ENCODE results near the gene NF1.
A peak's percentile ranks its signal among the peaks of the same experiment; 100 is the strongest.
"Not testable (repeated sequence)": the region's sequence is repeated elsewhere in the genome, so short reads cannot be mapped to it uniquely, and the experiment has no call there.

The NF1 gene

DNA sequence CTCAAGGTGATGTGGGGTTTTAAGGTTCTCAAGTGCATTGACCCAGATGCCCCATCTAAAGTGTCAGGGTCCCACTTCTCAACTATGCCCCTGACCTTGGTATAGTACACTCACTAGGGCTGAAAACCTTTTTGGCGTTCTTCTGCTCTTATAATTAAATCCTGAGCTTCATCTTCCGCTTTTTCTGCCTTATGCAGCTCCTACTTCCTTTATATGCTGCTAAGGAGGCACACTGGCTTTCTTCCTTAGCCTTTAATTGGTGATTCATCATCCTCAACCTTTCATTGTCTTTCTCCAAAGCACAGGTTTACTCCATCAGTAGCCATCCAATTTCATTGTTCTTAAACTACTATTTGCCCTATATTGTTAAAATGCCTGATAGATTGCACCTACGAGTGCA is 5.3 kb upstream of the NF1 start:
- DNase-seq (ENCODE audit: low spot score), result no peak

DNA sequence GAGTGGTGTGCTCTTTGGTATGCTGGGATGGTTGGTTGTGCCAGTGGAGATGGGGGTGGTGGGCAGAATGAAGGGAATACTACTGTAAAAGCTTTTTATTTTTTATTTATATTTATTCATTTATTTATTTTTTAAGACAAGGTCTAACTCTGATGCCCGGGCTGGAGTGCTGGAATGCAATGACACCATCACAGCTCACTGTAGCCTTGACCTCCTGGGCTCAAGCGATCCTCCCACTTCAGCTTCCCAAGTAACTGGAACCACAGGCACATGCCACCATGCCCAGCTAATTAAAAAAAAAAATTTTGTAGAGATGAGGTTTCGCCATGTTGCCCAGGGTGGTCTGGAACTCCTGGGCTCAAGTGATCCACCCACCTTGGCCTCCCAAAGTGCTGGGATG is 4.1 kb upstream of the NF1 start:
- DNase-seq (ENCODE audit: low spot score), result not testable (repeated sequence)

DNA sequence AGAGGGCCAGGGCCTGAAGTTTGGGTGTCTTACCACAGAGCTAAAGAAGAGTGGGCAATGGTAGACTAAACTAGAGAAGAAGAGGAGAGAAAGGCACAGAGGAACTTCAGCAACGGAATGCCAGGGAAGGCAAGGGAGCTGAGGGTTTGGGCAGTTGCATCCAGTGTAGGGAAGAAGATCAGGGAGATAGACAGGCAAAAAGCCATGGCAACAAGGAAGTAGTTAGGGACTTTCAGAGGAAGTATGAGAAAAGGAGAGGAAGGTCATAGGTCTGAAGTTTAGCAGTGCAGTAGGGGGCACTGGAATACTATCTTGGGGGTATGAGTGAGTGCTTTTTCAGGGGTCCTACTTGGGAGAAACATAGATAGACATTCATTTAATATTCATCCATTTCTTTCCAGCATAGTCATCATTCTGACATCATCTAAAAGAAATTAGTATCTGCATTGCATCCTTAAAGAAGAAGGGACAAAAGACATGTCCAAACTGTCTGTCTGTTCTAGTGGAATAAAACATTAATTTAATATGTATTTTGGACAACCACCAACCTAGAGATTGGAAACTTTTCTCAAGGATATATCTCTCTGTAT is 2.2 kb upstream of the NF1 start:
- DNase-seq (ENCODE audit: low spot score), result no peak

DNA sequence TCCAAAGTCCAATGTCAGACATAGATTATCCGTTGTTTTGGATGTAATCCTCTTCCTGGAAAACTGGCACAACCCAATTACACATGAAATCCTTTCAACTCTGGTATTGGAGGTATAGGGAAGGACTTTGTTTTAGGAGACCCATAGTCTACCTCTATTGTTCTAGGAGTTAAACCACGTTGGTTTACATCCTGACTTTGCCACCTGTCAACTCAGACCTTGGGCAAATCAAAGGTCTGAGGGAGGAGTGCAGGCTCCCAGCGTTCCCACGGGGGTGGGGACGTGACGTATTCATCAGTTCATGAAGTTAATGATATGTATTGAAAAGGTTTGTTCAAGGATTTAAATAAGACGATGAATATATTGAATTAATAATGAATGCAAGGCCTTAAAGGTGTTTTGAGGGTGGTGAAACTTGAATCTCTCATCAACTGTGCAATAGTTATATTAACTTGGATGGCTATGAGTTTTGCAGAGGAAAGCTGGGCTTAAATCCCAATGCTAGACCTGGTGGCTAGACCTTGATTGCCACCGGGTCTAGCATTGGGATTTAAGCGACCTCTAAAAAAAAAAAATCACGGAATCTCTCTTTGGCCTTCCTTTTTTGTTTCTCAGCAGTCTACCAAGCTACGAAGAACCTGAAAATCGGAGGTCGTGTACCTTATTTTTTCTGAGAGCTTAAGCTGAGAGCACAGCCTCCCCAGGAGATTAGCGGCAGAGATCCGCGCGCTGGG is 744 bp upstream of the NF1 start:
- no peak for DNase-seq (ENCODE audit: low spot score)

DNA sequence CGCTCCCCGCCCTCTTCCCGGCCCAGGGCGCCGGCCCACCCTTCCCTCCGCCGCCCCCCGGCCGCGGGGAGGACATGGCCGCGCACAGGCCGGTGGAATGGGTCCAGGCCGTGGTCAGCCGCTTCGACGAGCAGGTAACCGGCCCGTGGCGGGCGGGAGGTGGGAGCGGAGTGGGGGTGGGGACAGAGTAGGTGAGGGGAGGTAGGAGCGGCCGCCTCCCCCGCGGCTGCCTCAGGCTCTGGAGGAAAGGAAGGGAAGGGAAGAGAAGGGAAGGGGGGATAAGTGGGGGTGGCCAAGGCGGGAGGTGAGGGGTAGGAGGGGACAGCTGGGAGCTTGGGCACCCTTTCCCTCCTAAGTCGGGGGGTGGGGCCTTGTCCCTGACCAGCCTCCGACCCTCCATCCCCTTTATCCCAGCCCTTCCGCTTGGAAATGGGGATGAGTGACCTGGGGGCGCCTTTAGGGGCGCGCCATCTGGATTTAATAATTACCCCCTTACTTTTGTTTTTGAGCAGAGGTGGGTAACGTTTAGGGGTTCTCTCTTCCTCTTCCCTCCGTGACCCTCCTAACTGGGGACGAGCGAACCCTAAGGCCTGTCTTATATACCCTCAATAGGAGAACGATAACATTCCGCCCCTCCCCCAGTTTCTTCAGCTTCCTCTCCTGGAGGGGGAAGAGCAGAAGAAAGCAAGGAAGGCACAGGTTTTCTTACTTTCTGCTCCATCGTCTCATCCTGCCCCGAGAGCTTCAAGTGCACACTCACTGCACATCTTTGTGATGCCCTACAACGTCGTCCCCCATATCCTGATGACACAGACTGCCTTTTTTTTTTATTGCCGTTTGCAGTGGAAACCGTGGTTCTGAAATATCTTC is 694 bp downstream of the NF1 start:
- DNase-seq (ENCODE audit: low spot score), result peak; percentile 21

DNA sequence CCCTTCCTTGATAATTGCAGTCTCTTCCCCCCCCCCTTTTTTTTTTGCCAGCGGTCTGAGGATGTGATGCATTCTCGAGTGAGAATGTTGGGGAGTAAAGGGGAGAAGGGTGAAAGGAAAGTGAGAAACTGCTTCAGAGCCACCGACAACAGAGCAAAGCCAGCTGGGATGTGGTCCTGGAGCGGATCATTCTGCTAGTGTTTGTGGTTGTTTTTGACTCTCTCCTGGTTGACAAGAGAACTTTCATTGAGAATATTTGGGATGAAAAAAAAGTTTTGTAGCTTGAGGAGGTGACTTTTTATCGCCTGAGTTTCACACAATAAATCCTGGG is 1.3 kb downstream of the NF1 start:
- DNase-seq (ENCODE audit: low spot score), result no peak

DNA sequence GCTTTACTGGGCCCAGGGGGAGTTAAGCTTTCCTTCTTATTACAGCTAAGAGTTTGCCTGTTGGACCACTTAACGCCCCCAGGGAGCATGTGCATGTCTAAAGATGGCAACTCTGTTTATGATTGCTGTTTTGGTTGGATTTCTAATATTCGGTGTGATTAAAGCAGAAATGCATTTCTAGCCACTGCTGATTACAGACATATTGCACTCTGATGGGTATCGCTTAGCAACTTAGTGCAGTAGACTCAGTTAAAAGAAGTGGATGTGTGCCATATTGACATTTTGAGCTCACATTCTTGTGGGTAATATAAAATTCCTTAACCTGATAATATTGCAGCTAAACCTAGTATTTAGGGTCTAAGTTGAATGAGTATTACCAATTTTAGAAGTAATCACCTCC is 4.2 kb downstream of the NF1 start:
- DNase-seq (ENCODE audit: low spot score), result no peak

DNA sequence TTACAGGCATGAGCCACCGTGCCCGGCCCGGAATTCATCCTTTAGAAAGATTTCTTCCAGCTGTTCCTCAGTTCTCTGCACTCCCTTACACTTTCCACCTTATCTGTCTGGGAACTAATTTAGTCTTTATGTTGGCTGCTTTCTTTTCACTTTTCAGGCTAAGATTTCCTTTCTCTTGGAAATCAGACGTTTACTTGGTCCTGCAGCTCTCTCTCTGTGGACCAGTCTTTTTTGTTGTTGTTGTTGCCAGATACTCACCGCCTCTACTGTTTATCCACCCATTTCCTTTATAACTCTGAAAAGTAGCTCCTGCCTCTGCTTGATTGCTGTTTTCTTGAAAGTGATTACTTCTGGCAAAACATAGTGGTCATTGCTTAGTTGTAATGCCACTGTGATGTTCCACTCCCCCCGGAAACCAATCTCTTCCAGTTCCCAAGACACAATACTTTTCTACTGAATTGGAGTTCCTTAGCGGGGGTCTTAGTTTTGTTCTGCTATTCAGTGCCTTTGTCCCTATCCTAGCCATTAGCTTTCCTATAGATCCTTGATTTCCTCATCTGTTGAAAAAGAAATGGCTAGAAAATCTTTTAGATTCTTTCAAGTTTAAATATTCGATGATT is 6.2 kb downstream of the NF1 start:
- DNase-seq (ENCODE audit: low spot score), result no peak

DNA sequence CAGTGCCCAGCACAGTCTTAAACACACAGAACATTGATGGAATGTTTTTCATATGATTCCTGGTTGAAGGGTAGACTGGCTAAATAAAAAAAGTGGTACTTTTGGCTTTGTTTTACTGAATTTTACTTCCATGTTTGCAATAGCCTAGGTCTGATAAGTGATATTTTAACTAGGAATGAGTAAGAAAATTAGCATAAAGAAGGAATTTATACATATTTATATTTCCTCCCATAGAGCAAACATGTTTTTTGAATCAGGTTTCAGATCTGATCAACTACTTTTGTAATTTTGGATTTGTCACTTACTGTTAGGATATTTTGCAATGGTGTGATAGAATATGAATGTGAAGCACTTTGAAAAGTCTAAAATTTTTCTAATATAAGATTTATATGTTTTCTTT is 7.2 kb downstream of the NF1 start:
- DNase-seq (ENCODE audit: low spot score), result no peak

DNA sequence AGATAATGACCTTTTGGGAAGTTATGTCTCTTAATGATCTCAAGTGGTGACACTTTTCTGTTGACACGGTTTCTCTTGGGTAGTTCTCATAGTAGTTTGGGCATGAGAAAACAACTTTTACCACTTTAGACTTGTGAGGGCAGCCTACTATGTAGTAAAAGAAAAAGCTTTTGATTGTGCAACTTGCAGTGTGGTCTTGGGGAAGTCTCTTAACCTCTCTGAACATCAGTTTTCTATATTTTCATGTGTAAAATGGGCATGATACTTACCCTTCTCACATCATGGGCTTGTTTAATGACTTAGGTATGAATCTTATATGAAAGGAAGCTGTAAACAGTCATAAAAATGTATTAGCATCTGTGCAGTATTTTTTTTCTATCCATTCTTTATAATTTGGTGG is 11.2 kb downstream of the NF1 start:
- no peak for DNase-seq (ENCODE audit: low spot score)

DNA sequence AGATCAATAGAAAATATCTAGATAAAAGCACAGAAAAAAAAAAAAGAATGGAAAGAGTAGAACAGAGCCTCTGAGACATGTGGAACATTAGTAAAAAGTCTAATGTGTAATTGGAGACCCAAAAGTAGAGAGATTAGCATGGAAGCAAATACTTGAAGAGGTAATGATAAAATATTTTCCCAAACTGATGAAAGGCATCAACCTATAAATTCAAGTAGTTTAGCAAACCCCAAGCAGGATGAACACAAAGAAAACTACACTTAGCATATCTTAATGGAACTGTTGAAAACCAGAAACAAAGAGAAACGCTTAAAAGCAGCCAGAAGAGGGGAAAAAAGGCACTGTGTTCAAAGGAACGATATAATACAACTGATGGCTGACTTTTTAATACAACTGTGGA is 16.4 kb downstream of the NF1 start:
- DNase-seq (ENCODE audit: low spot score), result no peak

DNA sequence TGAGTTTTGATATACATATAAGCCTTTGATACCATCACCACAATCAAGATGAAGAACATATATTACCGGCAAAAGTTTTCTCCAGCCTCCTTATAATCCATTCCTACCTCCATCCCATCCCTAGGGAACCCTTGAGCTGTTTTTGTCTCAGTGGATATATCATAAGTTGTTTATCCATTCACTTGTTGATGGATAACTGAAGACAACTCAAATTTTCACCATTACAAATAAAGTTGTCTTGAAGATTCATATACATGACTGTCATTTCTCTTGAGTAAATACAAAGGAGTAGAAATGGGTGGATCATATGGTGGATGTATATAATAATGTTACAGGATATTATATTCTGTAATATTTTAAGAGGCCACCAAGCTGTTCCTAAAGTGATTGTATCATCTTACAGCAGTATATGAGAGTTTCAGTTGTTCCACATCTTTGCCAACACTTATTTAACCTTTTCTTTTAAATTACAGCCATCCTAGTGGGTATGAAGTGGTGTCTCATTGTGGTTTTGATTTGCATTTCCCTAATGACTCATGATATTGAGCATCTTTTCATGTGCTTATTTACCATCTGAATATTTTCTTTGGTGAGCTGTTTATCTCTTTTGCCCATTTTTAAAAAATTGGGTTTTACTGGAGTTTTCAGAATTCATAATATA is 17.4 kb downstream of the NF1 start:
- DNase-seq (ENCODE audit: low spot score), result peak; percentile 31

DNA sequence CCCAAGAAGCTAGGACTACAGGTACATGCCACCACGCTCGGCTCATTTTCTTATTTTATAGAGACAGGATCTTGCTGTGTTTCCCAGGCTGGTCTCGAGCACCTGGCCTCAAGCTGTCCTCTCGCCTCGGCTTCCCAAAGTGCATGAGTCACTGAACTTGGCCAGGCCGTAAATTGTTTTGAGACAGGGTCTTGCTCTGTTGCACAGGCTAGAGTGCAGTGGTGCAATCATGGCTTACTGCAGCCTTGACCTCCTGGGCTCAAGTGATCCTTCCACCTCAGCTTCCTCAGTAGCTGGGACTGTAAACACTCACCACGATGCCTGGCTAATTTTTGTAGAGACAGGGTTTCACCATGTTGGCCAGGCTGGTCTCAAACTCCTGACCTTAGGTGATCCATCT is 18.6 kb downstream of the NF1 start:
- DNase-seq (ENCODE audit: low spot score), result not testable (repeated sequence)

DNA sequence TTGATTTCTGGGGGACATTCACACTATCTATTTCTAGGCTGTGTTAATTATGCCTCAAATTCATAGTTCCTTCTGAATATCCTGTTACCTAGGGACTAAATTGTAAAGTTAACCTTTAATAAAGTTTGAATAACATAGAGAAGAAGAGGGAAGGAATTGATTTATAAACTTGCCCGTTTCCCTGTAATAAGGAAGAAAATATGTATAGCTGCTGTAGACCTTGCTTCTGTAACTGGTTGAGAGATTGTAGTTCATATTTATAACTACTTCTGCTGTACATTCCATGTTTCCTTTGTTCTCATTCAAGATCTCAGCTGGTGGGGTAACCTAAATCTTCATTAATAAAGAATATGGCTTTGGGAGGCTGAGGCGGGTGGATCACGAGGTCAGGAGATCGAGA is 19.2 kb downstream of the NF1 start:
- DNase-seq (ENCODE audit: low spot score), result no peak

DNA sequence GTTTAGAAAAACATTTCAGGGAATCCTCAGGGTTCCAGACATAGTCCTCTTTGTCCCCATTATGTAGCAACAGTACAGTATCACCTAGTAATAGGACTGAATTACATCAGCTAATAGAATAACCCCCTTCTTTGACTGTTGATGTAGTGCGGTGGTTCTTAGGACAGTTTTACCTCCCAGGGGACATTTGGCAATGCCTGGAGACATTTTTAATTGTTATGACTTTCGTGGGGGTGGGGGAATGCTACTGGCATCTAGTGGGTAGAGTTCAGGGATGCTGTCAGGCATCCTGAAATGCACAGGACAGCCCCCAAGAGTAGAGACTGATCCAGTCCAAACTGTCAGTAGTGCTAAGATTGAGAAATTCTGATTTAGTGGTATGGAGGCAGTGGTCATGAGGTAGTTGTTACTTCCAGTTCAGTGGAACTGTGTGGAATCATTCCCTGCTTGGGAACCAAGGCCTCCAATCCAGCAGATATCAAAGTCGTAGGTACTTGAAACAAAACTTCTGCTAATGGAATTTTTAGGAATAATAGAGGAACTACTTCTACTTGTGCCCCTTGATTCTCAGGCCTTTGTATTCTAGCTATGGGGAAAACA is 20.3 kb downstream of the NF1 start:
- no peak for DNase-seq (ENCODE audit: low spot score)

DNA sequence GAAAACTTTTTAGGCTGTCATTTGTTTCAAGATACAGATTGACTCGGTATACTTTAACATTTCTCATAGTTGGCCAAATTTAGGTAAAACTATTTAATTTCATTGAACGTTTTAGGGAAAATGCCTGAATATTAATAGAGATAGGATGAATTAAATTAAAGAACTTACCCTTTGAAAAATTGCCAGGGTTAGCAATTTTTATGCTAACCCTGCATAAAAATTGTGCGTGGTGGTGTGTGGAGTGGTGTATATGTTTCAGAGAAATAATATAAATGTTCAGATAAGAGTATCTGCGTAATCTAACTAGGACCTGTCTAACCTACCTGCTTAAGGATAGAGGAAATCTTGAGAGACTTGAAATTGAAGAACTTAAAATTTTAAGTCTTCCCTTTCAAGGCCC is 21.4 kb downstream of the NF1 start:
- DNase-seq (ENCODE audit: low spot score), result no peak

DNA sequence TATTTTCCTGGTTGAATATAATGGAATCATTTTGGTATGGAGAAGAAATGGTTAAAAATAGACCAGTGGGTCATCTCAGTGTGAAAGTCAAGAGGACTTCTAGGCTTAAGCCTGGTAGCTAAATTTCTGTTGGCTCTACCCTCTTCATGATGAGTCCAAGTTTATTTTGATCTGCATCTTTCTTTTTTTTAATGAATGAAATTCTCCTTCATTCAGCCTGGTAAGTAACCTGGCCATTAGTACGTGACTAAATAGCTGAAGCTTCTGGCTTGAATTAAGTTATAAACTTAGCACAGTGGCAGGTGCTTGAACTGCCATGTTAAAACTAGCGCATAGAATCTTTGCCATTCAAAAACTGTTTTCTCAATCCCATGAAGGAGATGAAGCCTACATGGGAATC is 28.0 kb downstream of the NF1 start:
- no peak for DNase-seq (ENCODE audit: low spot score)

DNA sequence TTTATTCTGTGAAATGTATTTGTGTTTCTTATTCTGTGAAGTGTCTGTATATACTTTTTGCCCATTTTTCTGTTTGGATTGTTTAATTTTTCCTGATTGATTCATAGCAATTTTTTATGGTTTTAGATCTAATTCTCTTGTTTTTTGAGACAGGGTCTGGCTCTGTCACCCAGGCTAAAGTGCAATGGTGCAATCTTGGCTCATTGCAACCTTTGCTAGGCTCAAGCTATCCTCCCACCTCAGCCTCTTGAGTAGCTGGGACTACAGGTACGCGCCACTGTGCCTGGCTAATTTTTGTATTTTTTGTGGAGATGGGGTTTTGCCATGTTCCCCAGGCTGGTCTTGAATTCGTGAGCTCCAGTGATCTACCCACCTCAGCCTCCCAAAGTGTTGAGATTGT is 31.5 kb downstream of the NF1 start:
- no peak for DNase-seq (ENCODE audit: low spot score)

DNA sequence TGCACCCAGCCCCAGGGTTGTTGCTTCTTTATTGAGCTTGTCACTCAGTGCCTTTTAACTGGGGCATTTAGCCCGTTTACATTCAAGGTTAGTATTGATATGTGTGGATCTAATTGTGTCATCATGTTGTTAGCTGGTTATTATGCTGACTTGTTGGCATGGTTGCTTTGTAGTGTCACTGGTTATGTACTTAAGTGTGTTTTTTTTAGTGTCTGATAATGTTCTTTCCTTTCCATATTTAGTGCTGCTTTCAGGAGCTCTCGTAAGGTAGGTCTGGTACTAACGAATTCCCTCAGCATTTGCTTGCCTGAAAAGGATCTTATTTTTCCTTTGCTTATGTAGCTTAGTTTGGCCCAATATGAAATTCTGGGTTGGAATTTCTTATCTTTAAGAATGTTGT is 33.5 kb downstream of the NF1 start:
- no peak for DNase-seq (ENCODE audit: low spot score)

DNA sequence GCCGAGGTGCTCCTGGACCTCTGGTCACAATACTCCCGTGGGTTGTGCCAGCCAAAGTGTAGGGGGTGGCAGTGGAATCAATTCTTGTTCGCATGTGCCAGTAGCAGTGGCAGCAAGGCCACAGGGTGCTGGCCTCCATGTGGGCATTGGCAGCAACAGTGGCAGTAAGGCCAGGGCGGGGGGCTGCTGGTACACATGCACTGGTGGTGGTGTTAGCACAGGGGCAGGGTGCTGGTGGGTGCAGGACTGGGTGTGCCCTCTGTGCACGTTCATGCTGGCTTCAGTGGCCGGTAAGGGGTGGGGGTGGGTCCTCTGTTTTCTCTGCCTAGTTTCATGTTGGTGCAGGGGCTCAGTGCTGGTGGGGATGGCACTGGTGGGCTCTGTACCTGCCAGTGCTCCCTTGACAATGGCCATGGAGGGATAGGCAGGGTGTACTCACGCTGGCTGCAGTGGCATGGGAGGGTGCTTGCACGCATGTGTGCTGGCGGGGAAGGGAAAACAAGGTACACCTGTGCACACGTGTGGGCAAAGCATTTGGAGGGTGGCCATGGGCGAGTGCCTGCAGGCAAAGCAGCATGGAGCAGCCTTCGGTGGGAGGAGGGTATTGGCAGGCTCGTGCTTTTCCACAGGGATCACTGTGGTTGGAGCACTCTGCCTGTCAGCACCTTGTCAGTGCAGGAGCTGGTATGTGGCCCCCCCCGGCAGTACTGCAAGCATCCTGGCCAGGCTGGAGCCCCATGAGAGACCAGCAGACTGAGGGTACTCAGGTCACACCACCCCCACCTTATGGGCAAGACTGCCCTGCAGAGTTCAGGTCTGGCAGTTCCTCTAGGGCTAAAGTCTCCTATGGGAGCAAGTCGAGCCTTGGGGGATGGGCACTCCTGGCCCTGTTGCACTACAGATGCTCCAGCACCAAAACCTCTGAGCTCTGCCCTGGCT is 35.8 kb downstream of the NF1 start:
- DNase-seq (ENCODE audit: low spot score), result no peak

DNA sequence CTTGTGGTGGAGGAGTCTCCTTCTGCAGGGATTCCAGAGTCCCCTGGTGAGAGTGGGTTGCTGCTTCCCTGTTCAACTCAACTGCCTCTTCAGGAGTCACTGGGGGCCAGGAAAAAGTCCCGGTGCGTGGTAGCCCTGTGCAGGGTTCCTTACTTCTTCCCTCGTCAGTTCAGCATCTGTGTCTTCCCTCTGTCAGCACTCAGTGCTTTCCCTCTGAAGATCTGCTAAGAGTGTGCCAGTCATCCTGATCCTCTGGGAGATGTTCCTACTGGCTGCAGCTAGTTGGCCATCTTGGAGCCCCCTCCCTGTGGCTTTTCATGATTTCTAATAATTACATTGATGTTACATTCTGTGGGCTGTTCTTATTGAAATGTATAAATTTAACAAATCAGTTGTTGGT is 36.5 kb downstream of the NF1 start:
- no peak for DNase-seq (ENCODE audit: low spot score)

Measured in activated CD4-positive, alpha-beta T cell treated with anti-CD3 and anti-CD28 coated beads, Interleukin-2, Interleukin-4, amounts not matched to agents 100 ng/mL and 50 ng/mL, durations not matched to agents 16 hours and 8 hours (primary cell).